Tibial nerve (tissue), 4 donors: ENCODE measurements around the gene IRF1. TPM values are rescaled to one million over a fixed set of nuclear protein-coding genes. Genes with fewer than 3 reads are reported as not detected.

ENCODE experiments used
- DNase-seq, 2 donors: peaks; one replicate each; pipeline ENCODE4 v3.0.0-alpha.2; 2019; ENCODE audit warnings: low spot score in 2 of 2
- H3K27ac ChIP-seq, 4 donors: fragments of 200-600 bp; sonication (generic) in 3 of 4; one replicate each; pipeline ENCODE4 v1.5.1; 2017 to 2019; ENCODE audit warnings: mild to moderate bottlenecking in 1 of 4
- H3K27me3 ChIP-seq, 2 donors: fragments of 200-600 bp; sonication (generic) in 1 of 2; one replicate each; pipeline versions ENCODE4 v1.5.1 to v1.6.0; 2017 to 2019
- H3K36me3 ChIP-seq, 3 donors: fragments of 200-600 bp; sonication (generic); one replicate each; pipeline ENCODE4 v1.5.1; 2018 to 2019
- H3K4me1 ChIP-seq, 4 donors: fragments of 200-600 bp; sonication (generic) in 3 of 4; one replicate each; pipeline ENCODE4 v1.5.1; 2017 to 2019
- H3K4me3 ChIP-seq, 4 donors: fragments of 200-600 bp; sonication (generic) in 3 of 4; one replicate each; pipeline ENCODE4 v1.5.1; 2017 to 2019; ENCODE audit warnings: mild to moderate bottlenecking in 1 of 4, moderate library complexity in 1 of 4
- H3K9me3 ChIP-seq, 4 donors: fragments of 200-600 bp; sonication (generic) in 3 of 4; one replicate each; pipeline ENCODE4 v1.5.1; 2017 to 2019
- EP300 ChIP-seq, 2 donors: sonication (generic); formaldehyde crosslinking; IDR thresholded peaks; one replicate each; pipeline ENCODE4 v1.6.1; 2017; ENCODE audit warnings: antibody characterized with exemption in 2 of 2, mild to moderate bottlenecking in 1 of 2
- POLR2A ChIP-seq, 2 donors: fragments of 450-650 bp; IDR thresholded peaks; one replicate each; pipeline ENCODE4 v1.6.1; 2017; ENCODE audit warnings: antibody characterized with exemption in 2 of 2, mild to moderate bottlenecking in 2 of 2, moderate library complexity in 2 of 2
- WGBS, 2 donors: methylation state at CpG; one replicate each; pipeline ENCODE4 v1.1.5; 2018; 5-methylcytosine and 5-hydroxymethylcytosine counted together
- total RNA-seq, 4 donors: library from RNA; depleted of rRNA; stranded (reverse); fragments of >200 nt; gene quantifications; one replicate each; pipeline ENCODE4 v1.1.0, GENCODE V29; 2016
- TF ChIP-seq, protein P1 (sequence below), 5 experiments: fragments of 200-600 bp in 3 of 5; fragments of 450-650 bp in 2 of 5; sonication (generic) in 3 of 5; IDR thresholded peaks; one replicate each; pipeline ENCODE4 v1.5.1; 2016 to 2019; ENCODE audit warnings: antibody characterized with exemption in 5 of 5, mild to moderate bottlenecking in 3 of 5, moderate library complexity in 2 of 5

IRF1 gene
- total RNA-seq, 4 donors from 2014 or later, result 15.1 to 36.9 (median 28.4) TPM

- no peaks in the 10 kb centered on the region for H3K9me3 ChIP-seq
- 79 to 80% methylated on average over 1 of the region's 1 CpG for WGBS, 2 donors
- TF ChIP-seq EP300 (IDR thresholded peaks at IDR 0.05), result no peak
- TF ChIP-seq POLR2A (IDR thresholded peaks at IDR 0.05), result no peak
- TF ChIP-seq, protein P1, sequence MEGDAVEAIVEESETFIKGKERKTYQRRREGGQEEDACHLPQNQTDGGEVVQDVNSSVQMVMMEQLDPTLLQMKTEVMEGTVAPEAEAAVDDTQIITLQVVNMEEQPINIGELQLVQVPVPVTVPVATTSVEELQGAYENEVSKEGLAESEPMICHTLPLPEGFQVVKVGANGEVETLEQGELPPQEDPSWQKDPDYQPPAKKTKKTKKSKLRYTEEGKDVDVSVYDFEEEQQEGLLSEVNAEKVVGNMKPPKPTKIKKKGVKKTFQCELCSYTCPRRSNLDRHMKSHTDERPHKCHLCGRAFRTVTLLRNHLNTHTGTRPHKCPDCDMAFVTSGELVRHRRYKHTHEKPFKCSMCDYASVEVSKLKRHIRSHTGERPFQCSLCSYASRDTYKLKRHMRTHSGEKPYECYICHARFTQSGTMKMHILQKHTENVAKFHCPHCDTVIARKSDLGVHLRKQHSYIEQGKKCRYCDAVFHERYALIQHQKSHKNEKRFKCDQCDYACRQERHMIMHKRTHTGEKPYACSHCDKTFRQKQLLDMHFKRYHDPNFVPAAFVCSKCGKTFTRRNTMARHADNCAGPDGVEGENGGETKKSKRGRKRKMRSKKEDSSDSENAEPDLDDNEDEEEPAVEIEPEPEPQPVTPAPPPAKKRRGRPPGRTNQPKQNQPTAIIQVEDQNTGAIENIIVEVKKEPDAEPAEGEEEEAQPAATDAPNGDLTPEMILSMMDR (IDR thresholded peaks at IDR 0.05), result no peak
- no peak overlapping the region for H3K4me3 ChIP-seq
- peaks cover 0 to 52% (median 34%) of the 10 kb centered on the region in 4 donors for H3K4me1 ChIP-seq
- no peaks in the 10 kb centered on the region for H3K27me3 ChIP-seq
- no peak overlapping the region for H3K27ac ChIP-seq
- no peak for DNase-seq
- H3K36me3 ChIP-seq, result peaks cover 0 to 18% (median 0%) of the 10 kb centered on the region in 3 donors
Measured at GRCh38 chr5:132470596-132470995, 20.0 kb downstream of the IRF1 start.

- 60 to 89% methylated on average over 4 of the region's 4 CpGs for WGBS, 2 donors
Measured at GRCh38 chr5:132470010-132470392, 20.6 kb downstream of the IRF1 start.

GRCh38 chr5:132469380-132470009 lies 21.1 kb downstream of the IRF1 start:
- WGBS, 2 donors, result 74 to 78% methylated on average over 6 of the region's 6 CpGs
- Histone ChIP-seq H3K27me3 (no peaks in the 10 kb centered on the region), H3K9me3 (no peaks in the 10 kb centered on the region), H3K4me1 (peaks cover 0 to 52% (median 34%) of the 10 kb centered on the region in 4 donors), H3K36me3 (peaks cover 0 to 18% (median 0%) of the 10 kb centered on the region in 3 donors), H3K27ac (no peak overlapping the region), H3K4me3 (no peak overlapping the region)
- DNase-seq, result no peak
- TF ChIP-seq, protein P1 (IDR thresholded peaks at IDR 0.05), result no peak
- TF ChIP-seq POLR2A (IDR thresholded peaks at IDR 0.05) (no peak), EP300 (IDR thresholded peaks at IDR 0.05) (no peak)

More at GRCh38 chr5:132470010-132470392, 20.6 kb downstream of the IRF1 start:
- DNase-seq, result no peak
- Histone ChIP-seq H3K27me3 (no peaks in the 10 kb centered on the region), H3K27ac (no peak overlapping the region), H3K36me3 (peaks cover 0 to 18% (median 0%) of the 10 kb centered on the region in 3 donors), H3K4me1 (peaks cover 0 to 52% (median 34%) of the 10 kb centered on the region in 4 donors), H3K4me3 (no peak overlapping the region), H3K9me3 (no peaks in the 10 kb centered on the region)
- TF ChIP-seq POLR2A (IDR thresholded peaks at IDR 0.05) (no peak), EP300 (IDR thresholded peaks at IDR 0.05) (no peak)
- TF ChIP-seq, protein P1 (IDR thresholded peaks at IDR 0.05), result no peak

GRCh38 chr5:132468656-132469379 lies 21.8 kb downstream of the IRF1 start:
- H3K27me3 ChIP-seq, result no peaks in the 10 kb centered on the region
- no peak for DNase-seq
- H3K9me3 ChIP-seq, result no peaks in the 10 kb centered on the region
- TF ChIP-seq, protein P1 (IDR thresholded peaks at IDR 0.05), result no peak
- TF ChIP-seq POLR2A (IDR thresholded peaks at IDR 0.05) (no peak), EP300 (IDR thresholded peaks at IDR 0.05) (no peak)
- peaks cover 0 to 18% (median 0%) of the 10 kb centered on the region in 3 donors for H3K36me3 ChIP-seq
- no peak overlapping the region for H3K27ac ChIP-seq
- peaks cover 0 to 59% (median 38%) of the 10 kb centered on the region in 4 donors for H3K4me1 ChIP-seq
- no peak overlapping the region for H3K4me3 ChIP-seq
- 68 to 73% methylated on average over 3 of the region's 3 CpGs for WGBS, 2 donors
